PC-3 (cell line): ENCODE results near the gene UGT1A4.

Experiments used
- CTCF ChIP-seq: fragments of 300-600 bp; sonication (generic); conservative IDR thresholded peaks from 2 replicates; pipeline ENCODE4 v1.5.1; 2017; ENCODE audit warnings: antibody characterized with exemption, low read depth, mild to moderate bottlenecking, low read length
- EZH2 ChIP-seq: fragments of 300-600 bp; sonication (generic); IDR thresholded peaks from one replicate; pipeline ENCODE4 v1.6.1; 2017; ENCODE audit warnings: antibody characterized with exemption, mild to moderate bottlenecking, low read length; ENCODE audit not compliant: unreplicated experiment

DNA sequence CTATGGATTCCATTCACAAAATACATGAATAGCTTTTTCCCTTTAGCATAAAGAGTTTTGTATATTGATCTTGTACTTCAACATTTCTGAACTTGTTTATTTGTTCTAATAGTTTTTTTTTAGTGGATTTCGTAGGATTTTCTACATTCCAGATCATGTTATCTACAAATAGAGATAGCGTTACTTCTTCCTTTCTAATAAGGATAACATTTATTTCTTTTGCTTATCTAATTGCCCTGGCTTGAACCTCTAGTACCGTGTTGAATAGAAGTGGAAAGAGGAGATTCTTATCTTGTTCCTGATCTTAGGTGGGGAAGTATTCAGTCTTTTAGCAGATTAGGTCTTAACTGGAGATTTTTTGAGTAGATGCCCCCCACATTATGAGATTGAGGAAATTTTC is 16.3 kb upstream of the UGT1A4 start:
- TF ChIP-seq EZH2 (no peak), CTCF (no peak)
